GM12878 (cell line): ENCODE measurements around the gene CNKSR3. TPM values are rescaled to one million over a fixed set of nuclear protein-coding genes. Genes with fewer than 3 reads are reported as not detected.

ENCODE experiments used
- ATAC-seq: fragments of 200-7000 bp; cut with Tn5 transposase; 3 replicates; pipeline ENCODE4 v1.9.1; 2020; ENCODE audit warnings: mild to moderate bottlenecking, moderate library complexity
- BruUV-seq: library from RNA; stranded (reverse); fragments of 400-500 nt; replicated peaks from 2 replicates; lab custom pipeline; 2021; lab: Mats Ljungman, UMichigan
- CTCF ChIA-PET: fragments of 300-600 bp; sonication (Branson Sonifier 250); formaldehyde crosslinking; extraction: SDS; loops from one replicate; lab custom pipeline; 2021; ENCODE audit warnings: inconsistent platforms; lab: Yijun Ruan, JAX
- POLR2A ChIA-PET: fragments of 350-600 bp; formaldehyde crosslinking; extraction: SDS; loops from one replicate; lab custom pipeline; 2021; ENCODE audit warnings: inconsistent platforms; lab: Charles Lee
- RAD21 ChIA-PET: fragments of 300-600 bp; sonication (Branson Sonifier 250); formaldehyde crosslinking; loops from one replicate; lab custom pipeline; 2023; ENCODE audit warnings: antibody characterized with exemption; ENCODE audit not compliant: unreplicated experiment; lab: Charles Lee
- SMC1A ChIA-PET: fragments of 300-600 bp; sonication (Branson Sonifier 250); formaldehyde crosslinking; loops from one replicate; lab custom pipeline; 2023; ENCODE audit not compliant: unreplicated experiment, uncharacterized antibody; lab: Charles Lee
- DNase-seq: peaks from one replicate; pipeline ENCODE4 v3.0.0-alpha.2; 2011; ENCODE audit warnings: low read depth, low spot score
- FAIRE-seq: peaks from 3 replicates; lab custom pipeline; 2011; peaks lifted over from hg19 to GRCh38; lab: Jason Lieb, UNC
- H2AFZ ChIP-seq: 2 replicates; pipeline ENCODE4 v1.6.0; 2011; ENCODE audit warnings: low read depth, low read length, control low read depth; ENCODE audit not compliant: control insufficient read depth
- H3K27ac ChIP-seq: 2 replicates; pipeline ENCODE4 v1.5.1; 2011; ENCODE audit warnings: control low read depth; ENCODE audit not compliant: control insufficient read depth, insufficient read depth
- H3K27me3 ChIP-seq, 2 experiments: replicated peaks in 1 of 2; 2 replicates each; pipeline versions ENCODE4 v1.6.0 to v1.6.1; 2011; ENCODE audit warnings: low read length in 1 of 2; ENCODE audit not compliant: control insufficient read depth in 2 of 2, insufficient read depth in 2 of 2
- H3K36me3 ChIP-seq, 2 experiments: 2 replicates each; pipeline ENCODE4 v1.5.1; 2011; ENCODE audit warnings: low read length in 1 of 2; ENCODE audit not compliant: control insufficient read depth in 2 of 2, insufficient read depth in 2 of 2
- H3K4me1 ChIP-seq: 2 replicates; pipeline ENCODE4 v1.6.1; 2011; ENCODE audit warnings: mild to moderate bottlenecking, low read length, moderate library complexity, mixed read lengths; ENCODE audit not compliant: control insufficient read depth, insufficient read depth
- H3K4me2 ChIP-seq: 2 replicates; pipeline ENCODE4 v1.6.0; 2011; ENCODE audit warnings: control low read depth; ENCODE audit not compliant: control insufficient read depth, insufficient read depth
- H3K4me3 ChIP-seq: fragments of 200-600 bp; sonication (generic); 2 replicates; pipeline ENCODE4 v1.5.1; 2016
- H3K79me2 ChIP-seq: 2 replicates; pipeline ENCODE4 v1.6.0; 2011; ENCODE audit warnings: low read length; ENCODE audit not compliant: control insufficient read depth, insufficient read depth
- H3K9ac ChIP-seq: 2 replicates; pipeline ENCODE4 v1.8.0; 2011; ENCODE audit warnings: low read length, control low read depth, mixed read lengths; ENCODE audit not compliant: control insufficient read depth, insufficient read depth
- H3K9me3 ChIP-seq: replicated peaks from 3 replicates; pipeline ENCODE4 v1.5.1; 2011; ENCODE audit warnings: mild to moderate bottlenecking, low read length; ENCODE audit not compliant: control insufficient read depth, insufficient read depth
- H4K20me1 ChIP-seq: 2 replicates; pipeline ENCODE4 v1.6.0; 2011; ENCODE audit not compliant: control insufficient read depth, insufficient read depth
- CBX5 ChIP-seq: sonication (generic); IDR thresholded peaks from 2 replicates; pipeline ENCODE4 v1.6.1; 2016; ENCODE audit warnings: low read depth, moderate library complexity, mild to moderate bottlenecking, inconsistent platforms
- CEBPB ChIP-seq, 2 experiments: fragments of 150-350 bp in 1 of 2; IDR thresholded peaks; 2 replicates each; pipeline ENCODE4 v1.6.1; 2012 to 2014; ENCODE audit warnings: low read depth in 2 of 2, low read length in 2 of 2, borderline replicate concordance in 1 of 2, inconsistent platforms in 1 of 2
- CHD1 ChIP-seq: IDR thresholded peaks from 2 replicates; pipeline ENCODE4 v1.6.1; 2012; ENCODE audit warnings: low read depth, low read length, improper control_type of control experiment
- CTCF ChIP-seq, 3 experiments: IDR thresholded peaks in 2 of 3; conservative IDR thresholded peaks in 1 of 3; 2 replicates each; pipeline ENCODE4 v1.5.1; 2011; ENCODE audit warnings: low read depth in 3 of 3, low read length in 3 of 3, mild to moderate bottlenecking in 3 of 3, control low read depth in 2 of 3, moderate library complexity in 2 of 3, inconsistent platforms in 1 of 3, mixed read lengths in 1 of 3; ENCODE audit not compliant: control insufficient read depth in 2 of 3, insufficient read depth in 1 of 3; ENCODE audit errors: extremely low read depth in 1 of 3
- EGR1 ChIP-seq, 2 experiments: IDR thresholded peaks; 1 replicate in 1 of 2; 2 replicates in 1 of 2; pipeline ENCODE4 v1.6.1; 2011 to 2012; ENCODE audit warnings: low read depth in 2 of 2, low read length in 2 of 2, borderline replicate concordance in 1 of 2, mild to moderate bottlenecking in 1 of 2, moderate library complexity in 1 of 2
- IKZF1 ChIP-seq: fragments of 450-650 bp; conservative IDR thresholded peaks from 2 replicates; pipeline ENCODE4 v1.6.1; 2017; ENCODE audit warnings: antibody characterized with exemption, mild to moderate bottlenecking
- KLF5 ChIP-seq: fragments of 450-650 bp; IDR thresholded peaks from 2 replicates; pipeline ENCODE4 v1.6.1; 2014; ENCODE audit warnings: mild to moderate bottlenecking; ENCODE audit not compliant: partially characterized antibody
- NBN ChIP-seq: fragments of 450-650 bp; IDR thresholded peaks from 2 replicates; pipeline ENCODE4 v1.6.1; 2016
- NFIC ChIP-seq: IDR thresholded peaks from 2 replicates; pipeline ENCODE4 v1.6.1; 2012; ENCODE audit warnings: low read depth, mild to moderate bottlenecking, inconsistent platforms, low read length, moderate library complexity
- NRF1 ChIP-seq: conservative IDR thresholded peaks from 2 replicates; pipeline ENCODE4 v1.6.1; 2011; ENCODE audit warnings: mild to moderate bottlenecking, low read depth, low read length, improper control_type of control experiment
- RFX5 ChIP-seq: IDR thresholded peaks from 2 replicates; pipeline ENCODE4 v1.6.1; 2011; ENCODE audit warnings: low read depth, low read length, improper control_type of control experiment
- SIX5 ChIP-seq: IDR thresholded peaks from 2 replicates; pipeline ENCODE4 v1.6.1; 2011; ENCODE audit warnings: mild to moderate bottlenecking, low read depth, low read length, moderate library complexity; ENCODE audit not compliant: severe bottlenecking
- ZBTB11 ChIP-seq: fragments of 450-650 bp; formaldehyde crosslinking; IDR thresholded peaks from 2 replicates; pipeline ENCODE4 v1.5.0; 2022; ENCODE audit warnings: mild to moderate bottlenecking, missing genetic modification characterization
- ZBTB40 ChIP-seq: fragments of 450-650 bp; IDR thresholded peaks from 2 replicates; pipeline ENCODE4 v1.6.1; 2016; ENCODE audit warnings: mild to moderate bottlenecking, moderate library complexity, borderline replicate concordance
- WGBS: methylation state at CpG from one replicate; pipeline ENCODE4 v1.1.6; 2016; ENCODE audit warnings: low lambda C conversion rate; ENCODE audit not compliant: insufficient replicate concordance, insufficient coverage; ENCODE audit errors: missing lambda C conversion rate; 5-methylcytosine and 5-hydroxymethylcytosine counted together
- in situ Hi-C: fragments of 300-500 bp; cut with MboI; formaldehyde crosslinking; loops from 9 replicates; pipeline ENCODE4 v1.14.3; 2018; ENCODE audit warnings: mixed read lengths
- intact Hi-C: fragments of 100-400 bp; cut with micrococcal nuclease; formaldehyde crosslinking; loops from one replicate; pipeline ENCODE4 v1.14.2; 2022; ENCODE audit not compliant: unreplicated experiment
- polyA plus RNA-seq, 11 experiments: library from polyadenylated mRNA; depleted of rRNA in 4 of 11; unstranded in 6 of 11; stranded (reverse) in 5 of 11; fragments of >200 nt; fragmentation: Nextera tagmentation in 4 of 11; fragmentation: Illumina TruSeq in 1 of 11; extraction: Ambion mirVana in 4 of 11; extraction: Trizol in 1 of 11; gene quantifications; 1 replicate in 1 of 11; 2 replicates in 10 of 11; pipeline versions ENCODE4 v1.2.1 to v1.2.3, GENCODE V29; 2011 to 2016; ENCODE audit warnings: inconsistent platforms in 2 of 11, missing spikeins in 2 of 11, low read depth in 1 of 11
- total RNA-seq, 4 experiments: library from RNA; depleted of rRNA in 3 of 4; stranded (reverse); fragments of >200 nt in 3 of 4; fragmentation: Illumina TruSeq in 1 of 4; extraction: Trizol in 1 of 4; gene quantifications; 2 replicates each; pipeline versions ENCODE4 v1.2.1 to v1.2.3, GENCODE V29; 2013 to 2021

Gene CNKSR3
- total and polyA plus RNA-seq, 10 of the 15 experiments (the other 5 are each of a cell fraction or from before 2014, with no cell fraction given): under 0.01 to 0.48 (median 0.12) TPM; not detected in 2

- H4K20me1 ChIP-seq: no peaks in the 10 kb centered on the region
- no TSS peak for BruUV-seq
- H3K9ac ChIP-seq: no peak overlapping the region
- no peak overlapping the region for H3K4me2 ChIP-seq
- no peaks in the 10 kb centered on the region for H3K79me2 ChIP-seq
- FAIRE-seq: no peak
- no peaks in the 10 kb centered on the region for H3K4me1 ChIP-seq
- CTCF ChIA-PET: interaction anchor here (0.9 kb wide), 1 partner anchor 26 kb away, joined by 3 read pairs; no protein-coding TSS in a partner anchor
- no peak overlapping the region for H3K4me3 ChIP-seq
- H3K27ac ChIP-seq: no peak overlapping the region
- SMC1A ChIA-PET: interaction anchor here (0.7 kb wide), 1 partner anchor 640 kb away, joined by 3 read pairs; no protein-coding TSS in a partner anchor
- POLR2A ChIA-PET: no interaction called here
- ATAC-seq: no peak
- H2AFZ ChIP-seq: no peak overlapping the region
- DNase-seq: no peak
- no peaks in the 10 kb centered on the region for H3K36me3 ChIP-seq
- 8% methylated on average over 5 of the region's 5 CpGs for WGBS
- intact Hi-C loops (no loop called here), in situ Hi-C loops (no loop called here)
- RAD21 ChIA-PET: no interaction called here
- H3K9me3 ChIP-seq: no peaks in the 10 kb centered on the region
- H3K27me3 ChIP-seq: no peaks in the 10 kb centered on the region; a peak in 1 of 4 replicates
- no peak for TF ChIP-seq ZBTB40
- TF ChIP-seq IKZF1: no peak
- no peak for TF ChIP-seq ZBTB11 (CRISPR knock-in tag)
- TF ChIP-seq SIX5: no peak
- TF ChIP-seq NFIC: no peak
- no peak for TF ChIP-seq CHD1
- TF ChIP-seq NBN: no peak
- TF ChIP-seq CTCF (IDR thresholded peaks at IDR 0.05 in 2 of 3, conservative IDR thresholded peaks at IDR 0.05 in 1 of 3; ENCODE audit: control insufficient read depth in 2 of 3, extremely low read depth in 1 of 3, insufficient read depth in 1 of 3, low read depth in 3 of 3, low read length in 3 of 3): no peak
- TF ChIP-seq RFX5: no peak
- TF ChIP-seq EGR1 (IDR thresholded peaks at IDR 0.05; ENCODE audit: borderline replicate concordance in 1 of 2, low read depth in 2 of 2, low read length in 2 of 2): no peak
- TF ChIP-seq KLF5: no peak
- no peak for TF ChIP-seq CEBPB (IDR thresholded peaks at IDR 0.05; ENCODE audit: borderline replicate concordance in 1 of 2, low read depth in 2 of 2, low read length in 2 of 2)
- TF ChIP-seq NRF1: no peak
- TF ChIP-seq CBX5: no peak
Observed at GRCh38 chr6:154429711-154430110, 80.8 kb downstream of the CNKSR3 start.
